PC-3 (cell line): Measurements from ENCODE around the gene AGR3. TPM values are rescaled to one million over a fixed set of nuclear protein-coding genes. Genes with fewer than 3 reads are reported as not detected.

Experiments
- ATAC-seq: fragments of 200-7000 bp; cut with Tn5 transposase; 2 replicates; pipeline ENCODE4 v1.9.1; 2020; ENCODE audit warnings: mild to moderate bottlenecking, moderate library complexity
- BruUV-seq: library from RNA; stranded (reverse); fragments of 400-500 nt; replicated peaks from 2 replicates; lab custom pipeline; 2021; lab: Mats Ljungman, UMichigan
- CTCF ChIA-PET: fragments of 300-600 bp; sonication (Branson Sonifier 250); formaldehyde crosslinking; loops from one replicate; lab custom pipeline; 2022; ENCODE audit warnings: antibody characterized with exemption; lab: Charles Lee
- POLR2A ChIA-PET: fragments of 300-600 bp; sonication (Branson Sonifier 250); formaldehyde crosslinking; loops from one replicate; lab custom pipeline; 2022; ENCODE audit warnings: antibody characterized with exemption; ENCODE audit not compliant: unreplicated experiment; lab: Charles Lee
- DNase-seq: peaks from one replicate; pipeline ENCODE4 v3.0.0-alpha.2; 2015
- H2AFZ ChIP-seq: fragments of 300-600 bp; sonication (generic); 2 replicates; pipeline ENCODE4 v1.6.0; 2016; ENCODE audit warnings: antibody characterized with exemption, low read length
- H3F3A ChIP-seq: fragments of 300-600 bp; sonication (generic); one replicate; pipeline ENCODE4 v1.6.0; 2017; ENCODE audit warnings: antibody characterized with exemption, low read length, control low read depth, mild to moderate bottlenecking; ENCODE audit not compliant: unreplicated experiment
- H3K27ac ChIP-seq: fragments of 300-600 bp; sonication (generic); 2 replicates; pipeline ENCODE4 v1.5.1; 2016; ENCODE audit warnings: mild to moderate bottlenecking, low read length
- H3K27me3 ChIP-seq: fragments of 300-600 bp; sonication (generic); 2 replicates; pipeline ENCODE4 v1.6.1; 2016; ENCODE audit warnings: low read length, mixed read lengths
- H3K36me3 ChIP-seq: fragments of 300-600 bp; sonication (generic); 2 replicates; pipeline ENCODE4 v1.6.1; 2016; ENCODE audit warnings: low read depth, mixed run types, low read length, mixed read lengths
- H3K4me1 ChIP-seq: fragments of 300-600 bp; sonication (generic); 2 replicates; pipeline ENCODE4 v1.5.1; 2016; ENCODE audit warnings: low read length; ENCODE audit not compliant: insufficient read depth
- H3K4me2 ChIP-seq: fragments of 300-600 bp; sonication (generic); 2 replicates; pipeline ENCODE4 v1.6.0; 2016; ENCODE audit warnings: low read length
- H3K4me3 ChIP-seq: fragments of 300-600 bp; sonication (generic); 2 replicates; pipeline ENCODE4 v1.5.1; 2016; ENCODE audit warnings: mild to moderate bottlenecking, low read length, mixed read lengths
- H3K79me2 ChIP-seq: fragments of 300-600 bp; sonication (generic); 2 replicates; pipeline ENCODE4 v1.6.1; 2017; ENCODE audit warnings: low read length, mixed read lengths
- H3K9ac ChIP-seq: fragments of 300-600 bp; sonication (generic); 2 replicates; pipeline ENCODE4 v1.6.0; 2016; ENCODE audit warnings: mild to moderate bottlenecking, low read length
- H3K9me2 ChIP-seq: fragments of 300-600 bp; sonication (generic); replicated peaks from 2 replicates; pipeline ENCODE4 v1.6.1; 2016; ENCODE audit warnings: mixed run types, low read length, mixed read lengths
- H3K9me3 ChIP-seq: fragments of 300-600 bp; sonication (generic); 2 replicates; pipeline ENCODE4 v1.6.1; 2016; ENCODE audit warnings: low read length, mixed read lengths
- H4K20me1 ChIP-seq: fragments of 300-600 bp; sonication (generic); 2 replicates; pipeline ENCODE4 v1.6.1; 2016; ENCODE audit warnings: low read length, mixed read lengths
- CTCF ChIP-seq: fragments of 300-600 bp; sonication (generic); conservative IDR thresholded peaks from 2 replicates; pipeline ENCODE4 v1.5.1; 2017; ENCODE audit warnings: antibody characterized with exemption, low read depth, mild to moderate bottlenecking, low read length
- EZH2 ChIP-seq: fragments of 300-600 bp; sonication (generic); IDR thresholded peaks from one replicate; pipeline ENCODE4 v1.6.1; 2017; ENCODE audit warnings: antibody characterized with exemption, mild to moderate bottlenecking, low read length; ENCODE audit not compliant: unreplicated experiment
- EZH2phosphoT487 ChIP-seq: fragments of 300-600 bp; sonication (generic); IDR thresholded peaks from 2 replicates; pipeline ENCODE4 v1.6.1; 2018; ENCODE audit warnings: mild to moderate bottlenecking, antibody characterized with exemption, low read length, borderline replicate concordance
- intact Hi-C: fragments of 100-400 bp; cut with micrococcal nuclease; formaldehyde crosslinking; loops from 2 replicates; pipeline ENCODE4 v1.9.0; 2023
- total RNA-seq: library from RNA; depleted of rRNA; stranded (reverse); fragments of >200 nt; gene quantifications from 2 replicates; pipeline ENCODE4 v1.2.3, GENCODE V29; 2014

AGR3 gene
- total RNA-seq, 1 experiment from 2014 or later, result not detected

- ATAC-seq (no peak), DNase-seq (no peak)
- Histone ChIP-seq H2AFZ (no peak overlapping the region), H3K4me2 (no peak overlapping the region), H3K9ac (no peak overlapping the region), H3K79me2 (no peaks in the 10 kb centered on the region), H4K20me1 (no peaks in the 10 kb centered on the region), H3K4me1 (peaks cover 78% of the 10 kb centered on the region), H3K9me3 (no peaks in the 10 kb centered on the region), H3K36me3 (no peaks in the 10 kb centered on the region), H3K4me3 (no peak overlapping the region), H3K9me2 (no peaks in the 10 kb centered on the region), H3F3A (peaks cover 6% of the 10 kb centered on the region), H3K27me3 (no peaks in the 10 kb centered on the region), H3K27ac (no peak overlapping the region)
- intact Hi-C loops, result loop anchor here (2.0 to 5.0 kb wide), 4 partner anchors 162 to 272 kb away; partner anchors contain the start of genes ANKMY2 and BZW2
- POLR2A ChIA-PET, result no interaction called here
- TF ChIP-seq EZH2 (no peak), EZH2phosphoT487 (no peak), CTCF (no peak)
- CTCF ChIA-PET, result no interaction called here
- BruUV-seq, result no TSS peak
Observed at GRCh38 chr7:16919440-16919839, 37.7 kb upstream of the AGR3 start.

GRCh38 chr7:16918288-16918895 lies 36.6 kb upstream of the AGR3 start:
- no peaks in the 10 kb centered on the region for H4K20me1 ChIP-seq
- no peaks in the 10 kb centered on the region for H3K9me2 ChIP-seq
- peak overlapping the region; percentile 81 for H3K4me2 ChIP-seq
- intact Hi-C loops, result loop anchor here (1.0 to 5.0 kb wide), 6 partner anchors 27 to 271 kb away; partner anchors contain the start of genes ANKMY2 and BZW2
- no TSS peak for BruUV-seq
- H3K36me3 ChIP-seq, result no peaks in the 10 kb centered on the region
- no peaks in the 10 kb centered on the region for H3K9me3 ChIP-seq
- H3K27ac ChIP-seq, result peak overlapping the region; percentile 92
- H3K27me3 ChIP-seq, result no peaks in the 10 kb centered on the region
- DNase-seq, result peak; percentile 70
- ChIA-PET CTCF (interaction anchor here (0.7 to 1.6 kb wide), 3 partner anchors 27 to 117 kb away, joined by 4 to 19 read pairs (median 6); no protein-coding TSS in a partner anchor), POLR2A (interaction anchor here (0.6 to 1.0 kb wide), 2 partner anchors 117 to 380 kb away, joined by 3 to 5 read pairs; no protein-coding TSS in a partner anchor)
- ATAC-seq, result no peak
- TF ChIP-seq CTCF (peak; percentile 85), EZH2 (no peak)
- H3K4me1 ChIP-seq, result peaks cover 74% of the 10 kb centered on the region
- H3F3A ChIP-seq, result peaks cover 6% of the 10 kb centered on the region
- H3K79me2 ChIP-seq, result no peaks in the 10 kb centered on the region
- peak overlapping the region; percentile 63 for H3K9ac ChIP-seq
- peak overlapping the region; percentile 49; the same call in 1 of the 2 replicates for H3K4me3 ChIP-seq
- 0 out of 2 replicates have a peak overlapping the region, but pooled peaks have one; percentile 35 for H2AFZ ChIP-seq

- Histone ChIP-seq H4K20me1 (no peaks in the 10 kb centered on the region), H3K4me2 (peak overlapping the region; percentile 81), H2AFZ (no peak overlapping the region), H3K36me3 (no peaks in the 10 kb centered on the region), H3K79me2 (no peaks in the 10 kb centered on the region), H3K4me1 (peaks cover 60% of the 10 kb centered on the region), H3K9me3 (no peaks in the 10 kb centered on the region), H3K27me3 (no peaks in the 10 kb centered on the region), H3K4me3 (peak overlapping the region; percentile 49), H3K27ac (peak overlapping the region; percentile 92), H3K9me2 (no peaks in the 10 kb centered on the region), H3K9ac (peak overlapping the region; percentile 63), H3F3A (peaks cover 6% of the 10 kb centered on the region)
- BruUV-seq, result no TSS peak
- CTCF ChIA-PET, result no interaction called here
- ATAC-seq (no peak), DNase-seq (no peak)
- POLR2A ChIA-PET, result no interaction called here
- TF ChIP-seq EZH2 (no peak), EZH2phosphoT487 (no peak), CTCF (no peak)
- intact Hi-C loops, result loop anchor here (2.0 to 5.0 kb wide), 4 partner anchors 70 to 269 kb away; partner anchors contain the start of genes ANKMY2 and BZW2
Observed at GRCh38 chr7:16916738-16917137, 35.0 kb upstream of the AGR3 start.
